Ovary (tissue), 3 donors: ENCODE data around the gene UBXN2A.
A peak's percentile ranks its signal among the peaks of the same experiment; 100 is the strongest.

ENCODE experiments used
- CTCF ChIP-seq, 3 donors: fragments of 450-650 bp in 2 of 3; fragments of 200-600 bp in 1 of 3; IDR thresholded peaks; one replicate each; pipeline versions ENCODE4 v1.5.1 to v1.8.0; 2016 to 2022; ENCODE audit warnings: antibody characterized with exemption in 3 of 3, mild to moderate bottlenecking in 1 of 3
- EP300 ChIP-seq: sonication (generic); formaldehyde crosslinking; IDR thresholded peaks from one replicate; pipeline ENCODE4 v1.6.1; 2017; ENCODE audit warnings: antibody characterized with exemption
- POLR2A ChIP-seq: fragments of 450-650 bp; IDR thresholded peaks from one replicate; pipeline ENCODE4 v1.6.1; 2017; ENCODE audit warnings: antibody characterized with exemption, mild to moderate bottlenecking, moderate library complexity
- donor health status: DM: no; HTN: no; CAD: no.

- TF ChIP-seq CTCF (IDR thresholded peaks at IDR 0.05) (no peak), POLR2A (peak; percentile 78), EP300 (no peak)
These were observed at the start of gene UBXN2A for GRCh38 chr2:23939987-23940717.
